GM19099 (cell line): ENCODE data around the gene PODXL2.

Experiments
- POLR2A ChIP-seq: IDR thresholded peaks from 3 replicates; pipeline ENCODE4 v1.6.1; 2011; ENCODE audit warnings: low read depth; ENCODE audit not compliant: insufficient read length; ENCODE audit errors: extremely low read depth

PODXL2 gene

DNA sequence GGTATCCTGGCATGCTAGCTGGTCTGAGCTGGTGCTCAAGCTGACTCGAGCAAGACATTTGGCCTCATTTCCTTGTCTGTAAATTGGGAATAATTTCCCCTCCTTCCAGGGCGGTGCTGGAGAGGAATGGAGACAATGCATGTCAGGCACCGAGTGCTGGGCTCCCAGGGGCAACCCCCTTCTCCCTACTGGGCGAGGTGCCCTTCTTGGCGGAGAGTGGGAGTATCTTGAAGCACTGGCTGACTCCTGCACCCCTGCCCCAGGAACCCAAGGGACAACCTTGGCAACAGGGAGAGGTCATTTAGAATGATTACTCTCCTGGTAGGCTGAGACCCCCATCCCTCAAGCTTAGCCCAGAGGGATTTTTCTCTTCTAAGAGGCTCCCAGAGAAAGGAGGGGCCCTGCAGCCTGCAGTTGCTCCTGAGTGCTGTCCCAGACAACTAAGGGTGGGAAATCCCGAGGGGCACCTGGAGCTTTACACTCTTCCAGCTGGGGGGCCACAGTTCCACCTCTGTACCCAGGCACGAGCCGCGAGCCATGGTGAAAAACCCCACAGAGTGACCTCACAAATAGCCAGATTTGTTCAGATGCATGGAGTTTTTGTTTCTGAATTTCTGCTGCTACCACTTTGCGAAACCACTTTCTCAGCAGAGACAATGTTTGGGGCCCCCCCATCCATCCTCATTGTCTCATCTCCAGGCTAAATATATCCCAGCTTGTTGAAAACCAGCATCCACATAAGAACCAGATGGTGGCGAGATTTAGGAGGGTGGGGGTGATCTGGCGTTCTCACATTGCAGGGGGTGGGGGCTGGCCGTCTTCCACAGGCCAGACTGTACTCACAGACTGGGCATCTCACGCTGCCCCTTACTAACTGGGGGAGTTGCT, 88.6 kb downstream of the PODXL2 start:
- no peak for TF ChIP-seq POLR2A

GRCh38 chr3:127718245-127718915, 89.4 kb downstream of the PODXL2 start:
- TF ChIP-seq POLR2A, result no peak

DNA sequence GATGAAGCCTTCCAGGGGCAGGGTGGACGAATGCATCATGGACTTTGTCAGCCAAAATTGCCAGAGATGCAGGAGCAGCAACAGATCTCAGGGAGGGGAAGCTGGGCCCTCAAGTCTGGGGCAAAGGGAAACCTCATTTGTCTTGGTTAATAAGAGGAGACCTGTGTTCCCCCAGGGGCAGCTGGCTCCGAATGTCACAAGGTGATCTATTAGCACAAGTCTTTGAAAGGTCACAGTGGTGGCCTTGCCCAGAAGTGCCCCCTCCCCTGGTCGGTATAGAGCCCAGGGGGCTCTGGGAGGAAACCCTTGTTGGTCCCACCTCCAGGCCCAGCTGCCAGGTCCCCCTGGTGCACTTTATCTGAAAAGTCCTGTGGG, 89.9 kb downstream of the PODXL2 start:
- TF ChIP-seq POLR2A, result no peak

- TF ChIP-seq POLR2A, result no peak
Observed at GRCh38 chr3:127719369-127719768, 90.4 kb downstream of the PODXL2 start.

- no peak for TF ChIP-seq POLR2A
Observed at GRCh38 chr3:127720161-127720823, 91.3 kb downstream of the PODXL2 start.

DNA sequence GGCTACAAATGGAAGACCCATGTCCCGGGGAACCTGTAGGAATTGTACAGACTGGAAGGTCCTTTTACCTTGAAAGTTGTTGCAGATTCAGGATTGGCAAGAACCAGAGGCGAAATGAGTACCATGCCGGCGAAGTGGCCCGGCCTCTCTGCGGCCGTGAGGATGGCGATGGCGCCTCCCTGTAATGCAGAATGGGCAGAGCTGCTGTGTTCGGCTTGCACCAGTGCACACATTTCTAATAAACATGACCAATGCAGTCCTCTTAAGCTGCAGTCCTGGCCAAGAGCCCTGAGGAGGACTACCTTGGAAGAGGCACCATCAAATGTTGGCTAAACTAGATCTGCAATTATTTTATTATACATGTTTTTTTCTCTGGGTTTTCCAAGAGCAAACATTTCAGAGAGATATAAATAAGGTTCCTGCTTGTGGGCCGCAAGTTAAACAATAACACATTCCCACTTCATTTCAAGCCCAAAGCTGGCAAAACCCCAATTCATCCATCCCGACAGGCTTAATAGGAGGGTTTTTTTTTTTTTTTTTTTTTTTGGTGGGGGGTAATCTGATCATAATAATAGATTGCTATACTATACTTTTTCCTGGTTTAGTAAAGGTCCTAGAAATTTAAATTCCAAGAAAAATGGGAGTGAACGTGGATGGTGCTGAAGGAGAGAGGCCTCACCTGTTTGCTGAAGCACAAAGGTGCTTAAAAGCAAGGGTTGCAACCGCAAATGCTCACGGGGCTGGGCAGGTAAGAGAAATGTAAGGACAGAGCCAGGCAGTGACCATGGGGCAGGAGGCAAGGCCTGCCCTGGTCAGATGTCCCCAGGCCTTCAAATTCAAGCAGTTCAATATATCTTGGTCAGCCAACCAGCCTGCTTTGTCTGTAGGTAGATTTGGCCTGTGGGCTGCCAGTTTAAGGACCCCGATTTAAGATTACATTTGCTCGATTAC, 92.3 kb downstream of the PODXL2 start:
- TF ChIP-seq POLR2A, result no peak

DNA sequence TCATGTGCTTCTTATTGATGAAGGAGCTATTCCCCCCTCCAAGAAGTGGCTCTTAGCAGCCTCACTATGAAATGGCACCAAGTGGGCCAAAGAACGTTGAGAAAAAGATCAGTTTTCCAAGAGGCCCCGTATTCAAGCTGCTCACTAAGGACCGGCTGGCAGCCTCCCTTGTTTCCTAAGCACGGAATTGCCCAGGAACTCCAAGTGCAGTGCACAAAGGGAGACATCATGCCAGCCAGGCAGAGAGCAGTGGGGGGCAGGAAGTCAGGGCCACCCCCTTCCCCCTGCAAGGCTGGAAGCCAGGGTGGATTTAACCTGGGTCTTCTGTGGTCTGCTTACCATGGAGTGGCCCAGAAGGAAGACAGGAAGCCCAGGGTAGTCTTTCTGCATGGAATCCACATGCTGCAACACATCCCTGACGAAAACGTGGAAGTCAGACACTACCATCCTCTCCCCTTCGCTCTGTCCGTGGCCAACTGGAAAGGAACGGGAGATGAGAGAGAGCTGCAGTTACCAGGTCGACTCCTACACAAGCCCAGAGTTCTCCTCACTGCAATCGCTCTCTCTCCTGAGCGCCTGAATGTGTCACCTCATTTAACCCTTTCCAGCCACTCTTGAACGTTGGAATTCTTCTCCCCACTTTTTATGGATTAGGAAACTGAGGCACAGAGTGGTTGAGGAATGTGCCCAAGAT, 93.3 kb downstream of the PODXL2 start:
- no peak for TF ChIP-seq POLR2A
